NCI-H2171 treated with DMSO at 0.1 percent for 48 hours (cell line): ENCODE results near the gene CHST12.
"Not testable (repeated sequence)": the region's sequence is repeated elsewhere in the genome, so short reads cannot be mapped to it uniquely, and the experiment has no call there.

Source experiments
- DNase-seq: peaks from one replicate; lab custom pipeline; 2025; lab: John Stamatoyannopoulos, UW

The CHST12 gene

DNA sequence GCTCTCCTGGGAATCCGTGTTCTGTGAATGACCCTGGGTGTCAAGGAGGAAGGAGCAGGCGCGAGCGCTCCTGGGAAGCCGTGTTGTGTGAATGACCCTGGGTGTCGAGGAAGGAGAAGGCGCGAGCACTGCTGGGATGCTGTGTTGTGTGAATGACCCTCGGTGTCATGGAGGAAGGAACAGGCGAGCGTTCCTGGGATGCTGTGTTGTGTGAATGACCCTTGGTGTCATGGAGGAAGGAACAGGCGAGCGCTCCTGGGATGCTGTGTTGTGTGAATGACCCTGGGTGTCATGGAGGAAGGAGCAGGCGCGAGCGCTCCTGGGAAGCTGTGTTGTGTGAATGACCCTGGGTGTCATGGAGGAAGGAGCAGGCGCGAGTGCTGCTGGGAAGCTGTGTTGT is 25.3 kb upstream of the CHST12 start:
- DNase-seq = not testable (repeated sequence)

DNA sequence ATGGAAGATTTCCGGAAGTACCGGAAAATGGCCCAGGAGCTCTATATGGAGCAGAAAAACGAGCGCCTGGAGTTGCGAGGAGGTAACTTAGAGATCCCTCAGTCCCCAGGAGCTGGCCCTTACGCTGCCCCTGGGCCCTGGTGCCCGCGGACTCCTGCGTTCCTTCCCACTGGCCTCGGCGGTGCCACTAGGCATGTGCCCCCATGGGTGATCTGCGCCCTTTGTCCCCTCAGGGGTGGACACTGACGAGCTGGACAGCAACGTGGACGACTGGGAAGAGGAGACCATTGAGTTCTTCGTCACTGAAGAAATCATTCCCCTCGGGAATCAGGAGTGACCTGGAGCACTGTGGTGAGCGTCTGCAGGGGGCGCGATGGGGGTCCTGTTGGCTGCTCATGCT is 24.2 kb upstream of the CHST12 start:
- DNase-seq = no peak

GRCh38 chr7:2379821-2380450 is 23.5 kb upstream of the CHST12 start:
- no peak for DNase-seq

DNA sequence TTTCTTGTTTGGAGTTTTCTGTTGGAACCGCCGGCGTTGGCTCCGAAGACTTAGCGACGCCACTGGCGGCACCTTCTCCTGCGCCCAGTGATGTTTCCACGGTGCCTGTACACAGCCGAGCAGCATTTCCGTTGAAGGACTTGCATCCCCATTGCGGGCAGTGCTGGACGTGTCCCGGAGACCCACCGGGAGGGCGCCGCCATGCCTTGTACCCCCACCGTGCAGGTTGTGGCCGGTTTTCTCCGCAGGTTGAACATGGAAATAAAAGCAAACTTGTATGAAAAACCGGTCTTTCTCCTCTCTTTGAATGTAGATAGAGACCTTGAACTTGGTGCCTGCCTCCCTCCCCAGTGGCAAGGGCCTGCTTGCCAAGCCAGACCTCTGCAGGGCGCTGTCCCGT is 22.9 kb upstream of the CHST12 start:
- DNase-seq = no peak

GRCh38 chr7:2381227-2381626 is 22.2 kb upstream of the CHST12 start:
- DNase-seq = no peak

DNA sequence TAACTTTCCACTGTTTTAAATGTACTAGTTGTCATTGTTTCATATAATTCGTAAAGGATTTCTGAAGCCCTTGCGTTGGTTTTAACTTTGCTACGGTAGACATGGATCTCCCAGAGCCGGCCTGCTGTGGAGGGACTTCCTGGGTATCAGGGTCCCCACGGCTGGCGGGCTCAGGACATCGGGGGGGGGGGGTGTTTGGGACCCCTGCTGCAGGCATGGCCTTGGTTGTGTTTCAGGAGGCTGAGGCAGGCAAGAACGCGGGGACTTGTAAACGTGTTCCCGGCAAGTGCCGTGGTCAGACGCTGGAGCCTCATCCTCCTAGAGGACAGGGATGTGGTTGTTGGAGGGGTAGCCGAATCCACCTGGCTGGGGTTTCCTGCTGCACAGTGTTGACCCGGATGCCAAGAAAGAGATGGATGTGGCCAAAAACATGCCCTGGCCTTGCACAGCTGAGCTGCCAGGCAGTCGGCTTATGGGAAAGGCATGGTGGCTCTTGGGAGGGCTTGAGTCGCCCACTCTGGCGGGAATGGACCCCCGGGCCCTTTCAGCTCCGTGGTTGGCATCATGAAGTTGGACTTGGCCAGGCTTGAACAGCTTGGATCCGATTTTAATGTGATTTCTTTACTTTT is 21.4 kb upstream of the CHST12 start:
- DNase-seq = no peak

DNA sequence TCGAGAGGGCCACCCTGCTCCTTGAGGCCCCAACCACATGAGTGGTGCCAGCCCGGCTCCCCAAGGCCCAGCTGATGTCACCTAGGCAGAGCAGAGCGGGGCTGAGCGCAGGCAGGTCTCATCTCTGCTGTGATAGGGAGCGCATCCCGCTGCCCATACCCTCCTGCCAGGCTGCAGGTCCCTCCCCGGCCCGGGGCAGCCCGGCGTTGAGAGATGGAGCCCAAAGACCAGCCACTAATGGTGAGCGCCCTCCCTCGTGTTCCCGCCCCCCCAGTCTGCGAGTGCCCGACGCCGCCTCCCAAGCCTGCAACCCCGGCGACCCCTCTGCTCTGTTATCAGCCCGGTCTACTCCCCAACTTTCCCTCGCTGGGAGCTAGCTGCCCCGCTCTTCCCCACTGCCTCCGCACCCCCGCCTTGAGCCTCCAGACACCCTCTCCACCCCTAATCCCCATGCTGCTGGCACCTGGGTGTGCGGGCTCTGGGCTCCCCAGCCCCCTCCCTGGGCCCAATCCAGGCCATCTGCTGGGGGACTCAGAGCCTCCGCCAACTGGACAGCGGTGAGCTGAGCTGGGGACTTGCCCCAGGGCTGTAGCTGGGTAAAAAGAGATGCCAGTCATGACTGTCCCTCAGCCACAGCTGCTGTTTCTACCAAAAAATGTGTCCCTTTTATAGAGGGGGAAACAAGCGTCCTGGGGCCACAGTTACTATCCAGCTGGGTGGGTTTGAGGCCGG is 19.7 kb upstream of the CHST12 start:
- no peak for DNase-seq

DNA sequence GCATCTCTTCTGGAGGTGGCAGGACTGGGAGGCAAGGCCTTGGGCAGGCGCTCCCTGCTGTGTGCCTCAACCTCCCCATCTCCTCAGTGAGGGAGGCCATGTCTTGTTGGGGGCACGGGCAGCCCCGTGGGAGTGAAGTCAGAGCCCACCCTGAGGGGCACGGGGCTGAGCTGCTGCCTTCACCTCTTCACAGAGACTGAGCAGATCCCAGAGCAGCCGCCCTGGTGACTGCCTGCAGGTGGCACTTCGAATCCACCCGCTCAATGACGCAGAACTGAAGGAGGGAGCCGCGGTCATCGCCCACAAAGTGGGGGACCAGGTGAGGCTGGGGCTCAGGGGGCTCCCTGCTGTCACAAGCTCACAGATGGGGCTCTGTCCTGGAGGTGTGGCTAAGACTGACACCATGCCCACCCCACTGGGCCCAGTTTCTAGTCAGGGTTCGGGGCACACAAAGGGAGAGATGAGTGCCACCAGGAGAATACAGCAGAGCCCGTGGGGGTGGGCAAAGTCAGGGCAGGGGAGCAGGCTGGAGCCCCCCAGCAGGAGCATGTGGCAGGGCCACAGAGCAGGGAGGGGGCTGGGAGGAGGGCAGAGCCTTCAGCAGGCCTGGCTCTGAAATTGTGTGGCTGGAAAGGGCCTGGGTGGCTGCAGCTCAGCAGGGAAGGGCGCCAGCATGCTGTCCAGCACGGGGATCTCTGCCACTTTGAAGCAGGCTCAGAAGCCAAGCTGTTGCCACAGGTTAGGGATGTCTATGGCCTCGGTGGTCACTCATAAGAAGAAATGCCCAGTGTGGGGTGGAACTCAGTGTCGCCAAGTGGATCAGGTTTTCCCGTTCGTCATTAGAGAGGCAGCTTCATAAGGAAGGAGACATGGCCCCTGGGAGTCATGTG is 18.8 kb upstream of the CHST12 start:
- DNase-seq = no peak

GRCh38 chr7:2386122-2386521 is 17.3 kb upstream of the CHST12 start:
- DNase-seq = not testable (repeated sequence)

GRCh38 chr7:2386964-2387669 is 16.3 kb upstream of the CHST12 start:
- no peak for DNase-seq

- no peak for DNase-seq
These were observed 15.3 kb upstream of the CHST12 start for GRCh38 chr7:2387897-2388636.

DNA sequence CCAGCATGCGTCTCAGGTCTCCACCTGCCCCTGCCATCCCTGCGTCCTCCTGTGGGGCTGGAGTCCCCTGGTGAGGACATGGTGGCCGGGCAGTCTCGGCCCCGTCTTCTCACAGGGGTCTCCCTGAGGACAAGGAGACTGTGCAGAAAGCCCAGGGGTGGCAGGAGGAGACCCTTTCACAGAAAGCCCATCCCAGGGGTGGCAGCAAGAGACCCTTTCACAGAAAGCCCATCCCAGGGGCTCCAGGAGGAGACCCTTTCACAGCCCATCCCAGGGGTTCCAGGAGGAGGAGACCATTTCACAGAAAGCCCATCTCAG is 14.8 kb upstream of the CHST12 start:
- DNase-seq = no peak

DNA sequence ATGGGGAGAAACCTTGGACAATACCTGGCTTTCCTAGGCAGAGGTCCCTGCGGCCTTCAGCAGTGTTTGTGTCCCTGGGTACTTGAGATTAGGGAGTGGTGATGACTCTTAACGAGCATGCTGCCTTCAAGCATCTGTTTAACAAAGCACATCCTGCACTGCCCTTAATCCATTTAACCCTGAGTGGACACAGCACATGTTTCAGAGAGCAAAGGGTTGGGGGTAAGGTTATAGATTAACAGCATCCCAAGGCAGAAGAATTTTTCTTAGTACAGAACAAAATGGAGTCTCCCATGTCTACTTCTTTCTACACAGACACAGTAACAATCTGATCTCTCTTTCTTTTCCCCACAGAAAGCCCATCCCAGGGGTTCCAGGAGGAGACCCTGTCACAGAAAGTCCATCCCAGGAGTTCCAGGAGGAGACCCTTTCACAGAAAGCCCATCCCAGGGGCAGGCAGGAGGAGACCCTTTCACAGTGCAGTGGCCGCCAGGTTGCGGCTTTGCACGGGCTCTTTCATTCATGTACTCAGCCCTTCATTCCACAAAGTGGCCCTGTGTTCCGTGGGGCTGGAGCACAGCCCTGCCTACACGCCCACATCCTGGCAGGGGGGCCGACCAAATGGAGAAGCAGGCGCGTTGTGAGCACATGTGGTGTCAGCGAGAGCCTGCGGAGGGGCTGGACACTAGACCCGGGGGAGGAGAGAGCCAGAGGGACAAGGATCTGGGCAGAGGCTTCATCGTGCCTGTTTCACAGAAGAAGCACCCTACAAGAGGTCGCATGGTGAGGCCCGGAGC is 13.2 kb upstream of the CHST12 start:
- DNase-seq = not testable (repeated sequence)

- no peak for DNase-seq
These were observed 9.7 kb upstream of the CHST12 start for GRCh38 chr7:2393706-2394105.

GRCh38 chr7:2394566-2395082 is 8.8 kb upstream of the CHST12 start:
- DNase-seq = no peak

- DNase-seq = no peak
These were observed 4.9 kb upstream of the CHST12 start for GRCh38 chr7:2398506-2398905.

GRCh38 chr7:2399848-2400587 is 3.4 kb upstream of the CHST12 start:
- DNase-seq = peak; percentile 83

- DNase-seq = no peak
These were observed 761 bp upstream of the CHST12 start for GRCh38 chr7:2402687-2403013.
